Loucy (cell line): ENCODE results near the gene CAMK2D.
A peak's percentile ranks its signal among the peaks of the same experiment; 100 is the strongest.

Experiments
- H2AFZ ChIP-seq: fragments of 200-600 bp; sonication (generic); 2 replicates; pipeline ENCODE4 v1.6.0; 2016; ENCODE audit warnings: antibody characterized with exemption, mild to moderate bottlenecking, low read length, moderate library complexity
- H3F3A ChIP-seq: fragments of 200-600 bp; 2 replicates; pipeline ENCODE4 v1.6.0; 2016; ENCODE audit warnings: antibody characterized with exemption, low read depth, mild to moderate bottlenecking
- H3K27me3 ChIP-seq: fragments of 200-600 bp; sonication (generic); 2 replicates; pipeline ENCODE4 v1.6.1; 2014; ENCODE audit warnings: low read length, mild to moderate bottlenecking; ENCODE audit not compliant: insufficient read depth, poor library complexity, severe bottlenecking
- H3K36me3 ChIP-seq: fragments of 200-600 bp; sonication (generic); 2 replicates; pipeline ENCODE4 v1.6.1; 2016; ENCODE audit warnings: low read length; ENCODE audit not compliant: insufficient read depth
- H3K4me1 ChIP-seq: fragments of 200-600 bp; sonication (generic); 2 replicates; pipeline ENCODE4 v1.5.1; 2014; ENCODE audit warnings: low read length, mild to moderate bottlenecking; ENCODE audit not compliant: insufficient read depth, poor library complexity, severe bottlenecking
- H3K4me2 ChIP-seq: fragments of 200-600 bp; sonication (generic); 2 replicates; pipeline ENCODE4 v1.6.0; 2014; ENCODE audit warnings: antibody characterized with exemption, low read length, low read depth, mild to moderate bottlenecking; ENCODE audit not compliant: poor library complexity, severe bottlenecking
- H3K4me3 ChIP-seq: fragments of 200-600 bp; sonication (generic); 2 replicates; pipeline ENCODE4 v1.5.1; 2014; ENCODE audit warnings: low read length, mild to moderate bottlenecking, mixed read lengths; ENCODE audit not compliant: poor library complexity, severe bottlenecking
- H3K79me2 ChIP-seq: fragments of 200-600 bp; sonication (generic); 2 replicates; pipeline ENCODE4 v1.6.1; 2014; ENCODE audit warnings: low read length; ENCODE audit not compliant: insufficient read depth
- H3K9ac ChIP-seq: fragments of 200-600 bp; sonication (generic); 2 replicates; pipeline ENCODE4 v1.6.0; 2014; ENCODE audit warnings: mild to moderate bottlenecking, low read depth, low read length, moderate library complexity; ENCODE audit not compliant: poor library complexity, severe bottlenecking
- H3K9me2 ChIP-seq: fragments of 200-600 bp; sonication (generic); replicated peaks from 2 replicates; pipeline ENCODE4 v1.6.1; 2016; ENCODE audit warnings: low read depth, low read length, mixed read lengths
- H3K9me3 ChIP-seq: fragments of 200-600 bp; sonication (generic); 2 replicates; pipeline ENCODE4 v1.6.1; 2014; ENCODE audit warnings: mild to moderate bottlenecking, antibody characterized with exemption, low read length, low read depth; ENCODE audit not compliant: insufficient read depth
- H4K20me1 ChIP-seq: fragments of 200-600 bp; sonication (generic); 2 replicates; pipeline ENCODE4 v1.6.0; 2014; ENCODE audit warnings: antibody characterized with exemption, low read length, mild to moderate bottlenecking; ENCODE audit not compliant: insufficient read depth, poor library complexity, severe bottlenecking
- EZH2phosphoT487 ChIP-seq: fragments of 200-600 bp; IDR thresholded peaks from 2 replicates; pipeline ENCODE4 v1.6.1; 2018; ENCODE audit warnings: antibody characterized with exemption, mild to moderate bottlenecking, moderate library complexity, borderline replicate concordance
- TF ChIP-seq, protein P1 (sequence below): fragments of 200-600 bp; sonication (generic); conservative IDR thresholded peaks from 2 replicates; pipeline ENCODE4 v1.5.1; 2014; ENCODE audit warnings: mild to moderate bottlenecking, antibody characterized with exemption, low read length

The CAMK2D gene

DNA sequence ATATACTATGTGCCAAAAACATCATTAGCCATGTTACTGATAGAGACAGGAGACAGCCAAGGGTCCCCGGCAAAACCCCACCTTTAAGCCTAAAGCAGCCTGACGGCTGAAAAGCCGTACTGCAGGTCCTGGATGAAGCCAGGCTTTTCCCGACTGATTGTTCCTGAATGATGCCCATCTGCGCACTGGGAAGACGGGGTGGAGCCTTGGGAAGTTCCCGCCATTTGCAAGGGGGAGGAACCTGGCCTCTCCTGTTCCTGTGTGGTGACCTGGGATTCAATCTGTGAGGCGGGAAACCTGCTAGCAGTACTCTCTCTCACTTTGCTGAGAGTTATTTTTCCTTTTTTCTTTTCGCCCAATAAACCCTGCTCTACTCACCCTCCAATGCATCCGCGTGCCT is 15.1 kb upstream of the CAMK2D start:
- TF ChIP-seq, protein P1, sequence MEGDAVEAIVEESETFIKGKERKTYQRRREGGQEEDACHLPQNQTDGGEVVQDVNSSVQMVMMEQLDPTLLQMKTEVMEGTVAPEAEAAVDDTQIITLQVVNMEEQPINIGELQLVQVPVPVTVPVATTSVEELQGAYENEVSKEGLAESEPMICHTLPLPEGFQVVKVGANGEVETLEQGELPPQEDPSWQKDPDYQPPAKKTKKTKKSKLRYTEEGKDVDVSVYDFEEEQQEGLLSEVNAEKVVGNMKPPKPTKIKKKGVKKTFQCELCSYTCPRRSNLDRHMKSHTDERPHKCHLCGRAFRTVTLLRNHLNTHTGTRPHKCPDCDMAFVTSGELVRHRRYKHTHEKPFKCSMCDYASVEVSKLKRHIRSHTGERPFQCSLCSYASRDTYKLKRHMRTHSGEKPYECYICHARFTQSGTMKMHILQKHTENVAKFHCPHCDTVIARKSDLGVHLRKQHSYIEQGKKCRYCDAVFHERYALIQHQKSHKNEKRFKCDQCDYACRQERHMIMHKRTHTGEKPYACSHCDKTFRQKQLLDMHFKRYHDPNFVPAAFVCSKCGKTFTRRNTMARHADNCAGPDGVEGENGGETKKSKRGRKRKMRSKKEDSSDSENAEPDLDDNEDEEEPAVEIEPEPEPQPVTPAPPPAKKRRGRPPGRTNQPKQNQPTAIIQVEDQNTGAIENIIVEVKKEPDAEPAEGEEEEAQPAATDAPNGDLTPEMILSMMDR = no peak
- TF ChIP-seq EZH2phosphoT487 = no peak
- H3K9me2 ChIP-seq = no peaks in the 10 kb centered on the region
- H3K4me3 ChIP-seq = no peak overlapping the region
- no peaks in the 10 kb centered on the region for H3K79me2 ChIP-seq
- H2AFZ ChIP-seq = no peak overlapping the region
- no peak overlapping the region for H3K9ac ChIP-seq
- no peaks in the 10 kb centered on the region for H4K20me1 ChIP-seq
- H3K27me3 ChIP-seq = no peaks in the 10 kb centered on the region
- no peak overlapping the region for H3K4me2 ChIP-seq
- peaks cover 8% of the 10 kb centered on the region; the same call in 1 of the 2 replicates for H3F3A ChIP-seq
- peaks cover 16% of the 10 kb centered on the region for H3K4me1 ChIP-seq
- no peaks in the 10 kb centered on the region for H3K36me3 ChIP-seq
- no peaks in the 10 kb centered on the region for H3K9me3 ChIP-seq

DNA sequence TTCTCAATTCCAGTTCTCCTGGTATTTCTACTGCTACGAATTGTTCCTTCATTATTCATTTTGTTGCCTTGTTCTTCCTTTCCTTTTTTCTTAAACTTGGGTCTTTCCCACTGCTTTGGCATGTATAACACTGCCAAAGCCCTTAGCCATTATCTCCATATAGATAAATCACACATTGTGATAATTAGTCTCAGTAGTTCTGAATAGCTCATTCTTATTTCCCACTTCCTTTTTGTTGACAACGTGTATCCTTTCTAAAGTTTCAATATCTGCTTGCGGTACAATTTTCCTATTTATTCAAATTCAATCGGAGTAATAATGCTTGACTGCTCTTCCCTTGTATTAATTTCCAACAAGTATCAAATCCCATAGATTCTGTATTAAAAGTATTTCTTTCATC is 14.5 kb upstream of the CAMK2D start:
- Histone ChIP-seq H3K9me2 (no peaks in the 10 kb centered on the region), H3K4me3 (no peak overlapping the region), H3K27me3 (no peaks in the 10 kb centered on the region), H3K4me2 (no peak overlapping the region), H2AFZ (no peak overlapping the region), H3K79me2 (no peaks in the 10 kb centered on the region), H3K36me3 (no peaks in the 10 kb centered on the region), H3K9ac (no peak overlapping the region), H3F3A (peaks cover 8% of the 10 kb centered on the region; the same call in 1 of the 2 replicates), H3K4me1 (peaks cover 18% of the 10 kb centered on the region), H3K9me3 (no peaks in the 10 kb centered on the region), H4K20me1 (no peaks in the 10 kb centered on the region)
- no peak for TF ChIP-seq EZH2phosphoT487
- TF ChIP-seq, protein P1 = no peak

DNA sequence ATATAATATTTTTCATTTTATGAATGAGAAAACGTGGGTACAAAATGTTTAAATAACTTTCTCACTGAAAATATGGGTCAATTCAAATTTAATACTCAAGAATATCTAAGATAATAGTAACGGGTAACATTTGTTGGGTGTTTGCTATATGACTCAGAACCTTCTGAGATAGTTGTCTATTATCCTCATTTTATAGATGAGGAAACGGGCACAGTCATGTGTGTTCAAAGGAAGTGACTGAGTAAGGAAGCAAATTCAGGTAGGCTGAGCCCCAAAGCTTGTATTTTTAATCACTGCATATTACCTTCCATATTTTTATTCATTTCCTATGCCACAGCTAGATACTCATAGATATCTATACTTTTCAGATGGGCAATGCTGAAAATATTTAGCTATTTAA is 12.2 kb upstream of the CAMK2D start:
- H2AFZ ChIP-seq = no peak overlapping the region
- H3K9ac ChIP-seq = no peak overlapping the region
- no peaks in the 10 kb centered on the region for H3K79me2 ChIP-seq
- H3K4me2 ChIP-seq = peak overlapping the region; percentile 91
- H3K4me1 ChIP-seq = peaks cover 21% of the 10 kb centered on the region
- no peaks in the 10 kb centered on the region for H3K9me3 ChIP-seq
- H3F3A ChIP-seq = peaks cover 8% of the 10 kb centered on the region; the same call in 1 of the 2 replicates
- TF ChIP-seq, protein P1 = no peak
- no peak for TF ChIP-seq EZH2phosphoT487
- H3K36me3 ChIP-seq = no peaks in the 10 kb centered on the region
- no peaks in the 10 kb centered on the region for H3K9me2 ChIP-seq
- no peaks in the 10 kb centered on the region for H4K20me1 ChIP-seq
- no peaks in the 10 kb centered on the region for H3K27me3 ChIP-seq
- H3K4me3 ChIP-seq = peak overlapping the region; percentile 66
